Breast epithelium (tissue), 4 donors: ENCODE data around the gene TMEM167A. TPM values are rescaled to one million over a fixed set of nuclear protein-coding genes. Genes with fewer than 3 reads are reported as not detected.

ENCODE experiments used
- DNase-seq, 2 donors: peaks; one replicate each; pipeline ENCODE4 v3.0.0-alpha.2; 2019; ENCODE audit warnings: low spot score in 2 of 2
- H3K27ac ChIP-seq, 2 donors: fragments of 200-600 bp; sonication (generic) in 1 of 2; one replicate each; pipeline ENCODE4 v1.5.1; 2016 to 2019; ENCODE audit warnings: mild to moderate bottlenecking in 1 of 2
- H3K27me3 ChIP-seq, 2 donors: fragments of 200-600 bp; sonication (generic) in 1 of 2; one replicate each; pipeline versions ENCODE4 v1.5.1 to v1.6.0; 2017 to 2019; ENCODE audit warnings: control low read depth in 1 of 2, mild to moderate bottlenecking in 1 of 2
- H3K36me3 ChIP-seq: fragments of 200-600 bp; one replicate; pipeline ENCODE4 v1.5.1; 2019
- H3K4me1 ChIP-seq, 2 donors: fragments of 200-600 bp; sonication (generic); one replicate each; pipeline ENCODE4 v1.5.1; 2016 to 2019; ENCODE audit warnings: control low read depth in 1 of 2
- H3K4me3 ChIP-seq, 3 donors: fragments of 200-600 bp; sonication (generic); 1 replicate in 2 of 3; 2 replicates in 1 of 3; pipeline ENCODE4 v1.5.1; 2016 to 2019; ENCODE audit warnings: mild to moderate bottlenecking in 3 of 3, moderate library complexity in 2 of 3
- H3K9me3 ChIP-seq, 2 donors: fragments of 200-600 bp; sonication (generic) in 1 of 2; one replicate each; pipeline ENCODE4 v1.5.1; 2016 to 2019; ENCODE audit warnings: control low read depth in 1 of 2
- POLR2A ChIP-seq: fragments of 450-650 bp; IDR thresholded peaks from one replicate; pipeline ENCODE4 v1.6.1; 2016; ENCODE audit warnings: antibody characterized with exemption, mild to moderate bottlenecking, moderate library complexity
- POLR2AphosphoS5 ChIP-seq, 3 donors: sonication (generic); formaldehyde crosslinking; IDR thresholded peaks; one replicate each; pipeline ENCODE4 v1.6.1; 2017; ENCODE audit warnings: antibody characterized with exemption in 3 of 3
- intact Hi-C: fragments of 100-400 bp; cut with DNase I; formaldehyde crosslinking; loops from one replicate; pipeline ENCODE4 v1.15.1; 2023; ENCODE audit warnings: low total_unique reads
- total RNA-seq, 3 donors: library from RNA; depleted of rRNA; stranded (reverse); fragments of >200 nt; gene quantifications; one replicate each; pipeline ENCODE4 v1.1.0, GENCODE V29; 2016
- TF ChIP-seq, protein P1 (sequence below), 3 donors: fragments of 450-650 bp; IDR thresholded peaks; one replicate each; pipeline ENCODE4 v1.5.1; 2016 to 2017; ENCODE audit warnings: antibody characterized with exemption in 3 of 3, mild to moderate bottlenecking in 3 of 3, moderate library complexity in 3 of 3

TMEM167A gene
- total RNA-seq, 3 donors from 2014 or later, result 42.4 to 58.9 (median 53.4) TPM

DNA sequence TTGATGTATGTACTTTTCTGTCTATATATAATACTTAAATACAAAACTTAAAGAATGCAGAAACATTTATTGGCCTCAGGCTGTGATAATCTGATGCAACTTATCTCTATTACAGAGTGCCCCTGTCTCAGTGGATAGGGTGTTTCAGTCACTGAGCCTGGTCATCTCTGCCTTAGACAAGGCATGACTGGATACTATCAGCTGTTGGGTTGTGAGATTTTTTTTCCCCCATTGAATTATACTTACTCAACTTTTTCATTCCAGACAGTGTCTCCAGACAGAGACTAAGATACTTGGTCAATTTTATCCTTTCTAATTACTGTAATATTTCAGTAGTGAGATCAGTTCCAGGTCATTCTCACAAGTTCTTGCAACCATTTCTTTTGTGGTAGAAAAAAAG lies 26.8 kb upstream of the TMEM167A start:
- Histone ChIP-seq H3K9me3 (no peaks in the 10 kb centered on the region), H3K4me1 (no peaks in the 10 kb centered on the region), H3K27ac (no peak overlapping the region), H3K4me3 (no peak overlapping the region), H3K27me3 (no peaks in the 10 kb centered on the region), H3K36me3 (no peaks in the 10 kb centered on the region)
- intact Hi-C loops, result no loop called here
- no peak for DNase-seq
- TF ChIP-seq POLR2A (no peak), POLR2AphosphoS5 (IDR thresholded peaks at IDR 0.05) (no peak)
- TF ChIP-seq, protein P1, sequence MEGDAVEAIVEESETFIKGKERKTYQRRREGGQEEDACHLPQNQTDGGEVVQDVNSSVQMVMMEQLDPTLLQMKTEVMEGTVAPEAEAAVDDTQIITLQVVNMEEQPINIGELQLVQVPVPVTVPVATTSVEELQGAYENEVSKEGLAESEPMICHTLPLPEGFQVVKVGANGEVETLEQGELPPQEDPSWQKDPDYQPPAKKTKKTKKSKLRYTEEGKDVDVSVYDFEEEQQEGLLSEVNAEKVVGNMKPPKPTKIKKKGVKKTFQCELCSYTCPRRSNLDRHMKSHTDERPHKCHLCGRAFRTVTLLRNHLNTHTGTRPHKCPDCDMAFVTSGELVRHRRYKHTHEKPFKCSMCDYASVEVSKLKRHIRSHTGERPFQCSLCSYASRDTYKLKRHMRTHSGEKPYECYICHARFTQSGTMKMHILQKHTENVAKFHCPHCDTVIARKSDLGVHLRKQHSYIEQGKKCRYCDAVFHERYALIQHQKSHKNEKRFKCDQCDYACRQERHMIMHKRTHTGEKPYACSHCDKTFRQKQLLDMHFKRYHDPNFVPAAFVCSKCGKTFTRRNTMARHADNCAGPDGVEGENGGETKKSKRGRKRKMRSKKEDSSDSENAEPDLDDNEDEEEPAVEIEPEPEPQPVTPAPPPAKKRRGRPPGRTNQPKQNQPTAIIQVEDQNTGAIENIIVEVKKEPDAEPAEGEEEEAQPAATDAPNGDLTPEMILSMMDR (IDR thresholded peaks at IDR 0.05), result no peak

GRCh38 chr5:83102364-83102980 lies 25.3 kb upstream of the TMEM167A start:
- Histone ChIP-seq H3K27me3 (no peaks in the 10 kb centered on the region), H3K27ac (no peak overlapping the region), H3K9me3 (no peaks in the 10 kb centered on the region), H3K4me1 (no peaks in the 10 kb centered on the region), H3K36me3 (no peaks in the 10 kb centered on the region), H3K4me3 (no peak overlapping the region)
- TF ChIP-seq POLR2AphosphoS5 (IDR thresholded peaks at IDR 0.05) (no peak), POLR2A (no peak)
- TF ChIP-seq, protein P1 (IDR thresholded peaks at IDR 0.05), result no peak
- no peak for DNase-seq
- intact Hi-C loops, result no loop called here

DNA sequence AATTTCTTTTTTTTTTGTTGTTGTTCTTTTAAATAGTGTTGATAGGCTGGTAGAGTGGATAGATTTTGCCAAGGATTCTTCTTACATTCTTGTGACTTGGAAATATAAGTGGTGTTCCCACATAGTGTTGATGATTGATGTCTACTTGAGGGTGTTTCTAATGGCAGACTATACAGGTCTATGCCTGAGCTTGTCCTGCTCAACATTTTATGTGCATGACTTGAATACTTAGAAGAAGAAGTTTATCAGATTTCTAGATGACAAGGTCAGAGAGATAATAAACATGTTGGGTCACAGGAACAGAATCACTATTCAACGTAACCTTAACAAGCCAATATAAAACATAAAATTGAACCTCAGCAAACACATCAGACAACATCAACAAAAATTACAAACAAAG lies 24.3 kb upstream of the TMEM167A start:
- Histone ChIP-seq H3K27me3 (no peaks in the 10 kb centered on the region), H3K9me3 (no peaks in the 10 kb centered on the region), H3K4me3 (no peak overlapping the region), H3K4me1 (no peaks in the 10 kb centered on the region), H3K36me3 (no peaks in the 10 kb centered on the region), H3K27ac (no peak overlapping the region)
- DNase-seq, result no peak
- intact Hi-C loops, result no loop called here
- TF ChIP-seq, protein P1 (IDR thresholded peaks at IDR 0.05), result no peak
- TF ChIP-seq POLR2AphosphoS5 (IDR thresholded peaks at IDR 0.05), result no peak
- TF ChIP-seq POLR2A, result no peak

DNA sequence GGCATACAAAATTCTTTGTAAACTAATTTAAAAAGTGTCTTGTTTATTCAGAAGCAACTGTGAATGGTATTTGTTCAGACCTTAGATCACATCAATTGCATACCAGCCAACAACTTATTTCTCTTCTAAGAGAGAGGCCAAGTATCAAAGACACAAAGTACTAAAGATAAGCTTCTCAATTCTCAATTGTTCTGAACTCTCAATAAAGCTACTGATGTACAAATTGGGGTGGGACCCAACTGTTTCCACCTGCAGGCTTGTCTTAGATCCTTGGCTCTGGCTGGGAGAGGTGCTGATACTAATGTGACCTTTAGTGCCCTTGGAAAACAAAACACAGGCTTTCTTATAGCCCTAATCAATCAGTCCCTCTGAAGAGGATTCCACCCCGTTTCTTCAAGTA lies 22.3 kb upstream of the TMEM167A start:
- no peak overlapping the region for H3K27ac ChIP-seq
- no peaks in the 10 kb centered on the region for H3K27me3 ChIP-seq
- peaks cover 0 to 2% of the 10 kb centered on the region in 2 donors for H3K9me3 ChIP-seq
- no peak for DNase-seq
- TF ChIP-seq, protein P1 (IDR thresholded peaks at IDR 0.05), result no peak
- TF ChIP-seq POLR2A (no peak), POLR2AphosphoS5 (IDR thresholded peaks at IDR 0.05) (no peak)
- intact Hi-C loops, result no loop called here
- H3K4me1 ChIP-seq, result no peaks in the 10 kb centered on the region
- H3K36me3 ChIP-seq, result no peaks in the 10 kb centered on the region
- H3K4me3 ChIP-seq, result no peak overlapping the region

- H3K9me3 ChIP-seq, result peaks cover 0 to 7% of the 10 kb centered on the region in 2 donors
Measured at GRCh38 chr5:83099001-83099400, 21.8 kb upstream of the TMEM167A start.

More at GRCh38 chr5:83099001-83099400, 21.8 kb upstream of the TMEM167A start:
- Histone ChIP-seq H3K4me1 (no peaks in the 10 kb centered on the region), H3K36me3 (no peaks in the 10 kb centered on the region), H3K27ac (no peak overlapping the region), H3K4me3 (no peak overlapping the region), H3K27me3 (no peaks in the 10 kb centered on the region)
- DNase-seq, result no peak
- intact Hi-C loops, result no loop called here
- TF ChIP-seq POLR2A, result no peak
- TF ChIP-seq, protein P1 (IDR thresholded peaks at IDR 0.05), result no peak
- TF ChIP-seq POLR2AphosphoS5 (IDR thresholded peaks at IDR 0.05), result no peak
